NCI-H1930 (cell line): Measurements from ENCODE around the gene POU2AF2.
"Not testable (repeated sequence)": the region's sequence is repeated elsewhere in the genome, so short reads cannot be mapped to it uniquely, and the experiment has no call there.

Source experiments
- DNase-seq, 2 experiments: peaks; one replicate each; lab custom pipeline; 2025; lab: John Stamatoyannopoulos, UW

The POU2AF2 gene

GRCh38 chr11:111259896-111260295 lies 14.4 kb downstream of the POU2AF2 start:
- no peak for DNase-seq

- no peak for DNase-seq
Observed at GRCh38 chr11:111260811-111261210, 15.3 kb downstream of the POU2AF2 start.

GRCh38 chr11:111264646-111265045 lies 19.1 kb downstream of the POU2AF2 start:
- DNase-seq, result no peak

- DNase-seq, result no peak
Observed at GRCh38 chr11:111265421-111265820, 19.9 kb downstream of the POU2AF2 start.

GRCh38 chr11:111268303-111268702 lies 22.8 kb downstream of the POU2AF2 start:
- DNase-seq, result not testable (repeated sequence)

GRCh38 chr11:111269146-111269868 lies 23.8 kb downstream of the POU2AF2 start:
- DNase-seq, result peak in 1 of 2 experiments; percentile 19

- no peak for DNase-seq
Observed at GRCh38 chr11:111272420-111272819, 26.9 kb downstream of the POU2AF2 start.

- no peak for DNase-seq
Observed at GRCh38 chr11:111282562-111283075, 37.1 kb downstream of the POU2AF2 start.

- DNase-seq, result no peak
Observed at GRCh38 chr11:111283945-111284481, 38.5 kb downstream of the POU2AF2 start.

- no peak for DNase-seq
Observed at GRCh38 chr11:111285189-111286091, 39.9 kb downstream of the POU2AF2 start.

- DNase-seq, result no peak
Observed at GRCh38 chr11:111291764-111292163, 46.2 kb downstream of the POU2AF2 start.

- not testable (repeated sequence) for DNase-seq
Observed at GRCh38 chr11:111292408-111292807, 46.9 kb downstream of the POU2AF2 start.

GRCh38 chr11:111296196-111296595 lies 50.7 kb downstream of the POU2AF2 start:
- no peak for DNase-seq

GRCh38 chr11:111297696-111298095 lies 52.2 kb downstream of the POU2AF2 start:
- no peak for DNase-seq

- no peak for DNase-seq
Observed at GRCh38 chr11:111298413-111299100, 53.0 kb downstream of the POU2AF2 start, which contains the start of gene POU2AF3. Gene POU2AF3 (plus strand): TSS chr11:111298546. CDS start chr11:111298582, 36 bp downstream.

GRCh38 chr11:111299101-111300026 lies 53.8 kb downstream of the POU2AF2 start:
- no peak for DNase-seq

GRCh38 chr11:111300569-111300968 lies 55.0 kb downstream of the POU2AF2 start:
- no peak for DNase-seq

- no peak for DNase-seq
Observed at GRCh38 chr11:111301004-111301841, 55.7 kb downstream of the POU2AF2 start.

- no peak for DNase-seq
Observed at GRCh38 chr11:111301842-111302118, 56.3 kb downstream of the POU2AF2 start.

- no peak for DNase-seq
Observed at GRCh38 chr11:111302298-111302697, 56.8 kb downstream of the POU2AF2 start.
